ENCODE results near the gene MSX1. TPM values are rescaled to one million over a fixed set of nuclear protein-coding genes. Genes with fewer than 3 reads are reported as not detected.

The MSX1 gene
- total and polyA plus RNA-seq, 7 experiments from 2014 or later: not detected

GRCh38 chr4:4838936-4839810 lies 20.3 kb upstream of the MSX1 start:
- Mint-ChIP-seq H3K4me3 (no peak overlapping the region), H3K27me3 (peaks cover 0 to 48% (median 19%) of the 10 kb centered on the region in 5 donors), H3K27ac (no peak overlapping the region), H3K9me3 (peaks cover 2 to 24% (median 7%) of the 10 kb centered on the region in 11 donors), H3K36me3 (no peaks in the 10 kb centered on the region), H3K4me1 (peaks cover 0 to 5% (median 0%) of the 10 kb centered on the region in 7 donors)
- intact Hi-C loops (cut with micrococcal nuclease): no loop called here
- no peak for ATAC-seq
- no peaks in the 10 kb centered on the region for H3K27me3 ChIP-seq (ENCODE audit: control insufficient read depth in 2 of 2, insufficient read depth in 2 of 2, low read length in 2 of 2)
- H3K9me3 ChIP-seq (ENCODE audit: control insufficient read depth in 2 of 3, low read length in 3 of 3): no peaks in the 10 kb centered on the region
- no peak for DNase-seq
- ChIA-PET POLR2A (no interaction called here), CTCF (no interaction called here)
- no peaks in the 10 kb centered on the region for H3K4me1 ChIP-seq (ENCODE audit: control insufficient read depth in 2 of 2, insufficient read depth in 2 of 2, low read length in 2 of 2)
- no peaks in the 10 kb centered on the region for H3K36me3 ChIP-seq (ENCODE audit: control insufficient read depth in 2 of 3, insufficient read depth in 3 of 3, low read length in 3 of 3)
- H3K27ac ChIP-seq (ENCODE audit: low read depth, low read length): no peak overlapping the region
- no peak overlapping the region for H3K4me3 ChIP-seq (ENCODE audit: low read length)

DNA sequence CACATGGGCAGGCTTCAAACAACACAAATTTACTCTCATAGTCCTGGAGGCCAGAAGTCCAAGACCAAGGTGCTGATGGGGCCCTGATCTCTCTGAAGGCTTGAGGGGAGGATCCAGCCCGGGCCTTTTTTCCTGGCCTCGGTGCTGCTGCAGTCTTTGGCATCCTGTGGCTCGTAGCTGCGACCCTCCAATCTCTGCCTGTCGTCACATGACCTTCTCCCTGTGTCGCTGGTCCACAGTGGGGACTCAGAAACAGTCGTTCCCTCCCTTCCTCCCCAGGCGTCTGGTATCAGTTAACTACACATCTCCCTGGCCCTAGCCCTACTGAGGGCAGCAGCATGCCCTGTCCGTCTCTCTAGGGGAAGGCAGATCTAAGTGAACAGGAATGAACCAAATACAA lies 19.1 kb upstream of the MSX1 start:
- Mint-ChIP-seq H3K27me3 (peaks cover 0 to 58% (median 24%) of the 10 kb centered on the region in 5 donors), H3K9me3 (peaks cover 0 to 14% (median 7%) of the 10 kb centered on the region in 11 donors), H3K36me3 (no peaks in the 10 kb centered on the region), H3K4me1 (peaks cover 0 to 5% (median 0%) of the 10 kb centered on the region in 7 donors), H3K4me3 (no peak overlapping the region), H3K27ac (no peak overlapping the region)
- ATAC-seq: no peak
- no peak for DNase-seq
- CTCF ChIA-PET: no interaction called here
- Histone ChIP-seq H3K4me1 (ENCODE audit: control insufficient read depth in 2 of 2, insufficient read depth in 2 of 2, low read length in 2 of 2) (no peaks in the 10 kb centered on the region), H3K4me3 (ENCODE audit: low read length) (no peak overlapping the region), H3K27ac (ENCODE audit: low read depth, low read length) (no peak overlapping the region), H3K36me3 (ENCODE audit: control insufficient read depth in 2 of 3, insufficient read depth in 3 of 3, low read length in 3 of 3) (no peaks in the 10 kb centered on the region), H3K9me3 (ENCODE audit: control insufficient read depth in 2 of 3, low read length in 3 of 3) (no peaks in the 10 kb centered on the region), H3K27me3 (ENCODE audit: control insufficient read depth in 2 of 2, insufficient read depth in 2 of 2, low read length in 2 of 2) (no peaks in the 10 kb centered on the region)
- intact Hi-C loops (cut with micrococcal nuclease): no loop called here
- POLR2A ChIA-PET: no interaction called here

GRCh38 chr4:4841156-4841555 lies 18.3 kb upstream of the MSX1 start:
- intact Hi-C loops (cut with micrococcal nuclease): no loop called here
- no peak for DNase-seq
- Histone ChIP-seq H3K27me3 (ENCODE audit: control insufficient read depth in 2 of 2, insufficient read depth in 2 of 2, low read length in 2 of 2) (no peaks in the 10 kb centered on the region), H3K4me1 (ENCODE audit: control insufficient read depth in 2 of 2, insufficient read depth in 2 of 2, low read length in 2 of 2) (no peaks in the 10 kb centered on the region), H3K4me3 (ENCODE audit: low read length) (no peak overlapping the region), H3K36me3 (ENCODE audit: control insufficient read depth in 2 of 3, insufficient read depth in 3 of 3, low read length in 3 of 3) (no peaks in the 10 kb centered on the region), H3K9me3 (ENCODE audit: control insufficient read depth in 2 of 3, low read length in 3 of 3) (no peaks in the 10 kb centered on the region), H3K27ac (ENCODE audit: low read depth, low read length) (no peak overlapping the region)
- no peak overlapping the region for H3K4me3 Mint-ChIP-seq
- peaks cover 0 to 61% (median 31%) of the 10 kb centered on the region in 5 donors for H3K27me3 Mint-ChIP-seq
- ATAC-seq: no peak
- peaks cover 0 to 1% (median 0%) of the 10 kb centered on the region in 5 donors for H3K36me3 Mint-ChIP-seq
- no peak overlapping the region for H3K27ac Mint-ChIP-seq
- POLR2A ChIA-PET: no interaction called here
- CTCF ChIA-PET: no interaction called here
- peaks cover 0 to 13% (median 4%) of the 10 kb centered on the region in 11 donors for H3K9me3 Mint-ChIP-seq
- peaks cover 0 to 5% (median 0%) of the 10 kb centered on the region in 7 donors for H3K4me1 Mint-ChIP-seq

DNA sequence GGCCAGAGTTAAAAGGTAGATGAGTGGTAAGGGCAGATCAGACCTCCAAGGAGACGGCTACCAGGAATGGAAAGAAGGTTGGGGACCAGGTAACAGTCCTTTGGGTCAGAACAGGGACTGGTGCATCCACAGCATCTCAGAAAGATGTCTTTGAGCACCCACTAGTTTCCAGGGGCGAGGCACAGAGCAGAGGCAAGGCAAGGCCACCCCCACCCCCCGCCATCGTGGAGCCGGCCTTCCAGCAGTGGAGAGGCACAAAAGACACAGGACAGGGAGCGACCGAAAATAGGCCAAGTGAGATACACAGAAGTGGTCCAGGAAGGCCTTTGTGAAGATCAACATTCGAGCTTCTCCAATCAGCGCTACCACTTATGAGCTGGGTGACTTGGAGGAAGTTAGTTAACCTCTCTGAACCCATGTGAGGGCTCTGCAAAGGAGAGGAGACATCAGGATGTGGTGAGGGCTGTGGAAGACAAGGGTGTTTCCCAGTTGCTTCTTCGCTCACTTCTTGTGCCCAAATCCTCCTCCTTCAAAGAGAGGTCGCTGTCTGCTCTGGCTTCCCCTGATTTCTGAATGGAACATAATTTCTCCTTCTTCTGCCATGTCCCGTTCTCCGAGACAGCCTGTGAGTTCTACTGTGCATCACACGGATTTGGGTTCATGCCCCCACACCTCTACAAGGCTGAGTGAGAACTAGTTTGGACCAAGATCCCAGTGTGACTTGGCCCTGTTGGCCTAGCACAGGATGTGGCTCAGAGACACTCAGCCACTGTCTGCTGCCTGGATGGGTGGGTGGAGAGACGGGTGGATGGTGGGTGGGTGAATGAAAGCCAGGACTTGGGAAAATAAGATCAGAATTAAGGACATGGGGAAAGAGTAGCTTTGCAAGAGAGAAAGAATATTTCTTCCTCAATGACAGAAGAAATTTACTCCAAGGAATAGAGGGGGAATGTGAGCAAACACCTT lies 16.7 kb upstream of the MSX1 start:
- Histone ChIP-seq H3K4me3 (ENCODE audit: low read length) (no peak overlapping the region), H3K9me3 (ENCODE audit: control insufficient read depth in 2 of 3, low read length in 3 of 3) (no peaks in the 10 kb centered on the region), H3K27ac (ENCODE audit: low read depth, low read length) (no peak overlapping the region), H3K36me3 (ENCODE audit: control insufficient read depth in 2 of 3, insufficient read depth in 3 of 3, low read length in 3 of 3) (no peaks in the 10 kb centered on the region), H3K27me3 (ENCODE audit: control insufficient read depth in 2 of 2, insufficient read depth in 2 of 2, low read length in 2 of 2) (no peaks in the 10 kb centered on the region), H3K4me1 (ENCODE audit: control insufficient read depth in 2 of 2, insufficient read depth in 2 of 2, low read length in 2 of 2) (no peaks in the 10 kb centered on the region)
- Mint-ChIP-seq H3K9me3 (peaks cover 0 to 5% (median 0%) of the 10 kb centered on the region in 11 donors), H3K4me1 (peaks cover 0 to 5% (median 0%) of the 10 kb centered on the region in 7 donors), H3K4me3 (peak overlapping the region in 1 of 10 donors; percentile 20), H3K36me3 (peaks cover 0 to 3% (median 0%) of the 10 kb centered on the region in 5 donors), H3K27me3 (peaks cover 0 to 71% (median 32%) of the 10 kb centered on the region in 5 donors), H3K27ac (no peak overlapping the region)
- ChIA-PET CTCF (no interaction called here), POLR2A (no interaction called here)
- peak; percentile 36 for ATAC-seq
- DNase-seq: no peak
- intact Hi-C loops (cut with micrococcal nuclease): no loop called here

GRCh38 chr4:4843635-4844291 lies 15.7 kb upstream of the MSX1 start:
- no peak overlapping the region for H3K27ac Mint-ChIP-seq
- no peaks in the 10 kb centered on the region for H3K4me1 ChIP-seq (ENCODE audit: control insufficient read depth in 2 of 2, insufficient read depth in 2 of 2, low read length in 2 of 2)
- peaks cover 0 to 76% (median 37%) of the 10 kb centered on the region in 5 donors for H3K27me3 Mint-ChIP-seq
- H3K36me3 ChIP-seq (ENCODE audit: control insufficient read depth in 2 of 3, insufficient read depth in 3 of 3, low read length in 3 of 3): no peaks in the 10 kb centered on the region
- H3K4me3 Mint-ChIP-seq: no peak overlapping the region
- DNase-seq: no peak
- H3K27ac ChIP-seq (ENCODE audit: low read depth, low read length): no peak overlapping the region
- ATAC-seq: no peak
- H3K9me3 ChIP-seq (ENCODE audit: control insufficient read depth in 2 of 3, low read length in 3 of 3): no peaks in the 10 kb centered on the region
- no peak overlapping the region for H3K4me3 ChIP-seq (ENCODE audit: low read length)
- H3K27me3 ChIP-seq (ENCODE audit: control insufficient read depth in 2 of 2, insufficient read depth in 2 of 2, low read length in 2 of 2): no peaks in the 10 kb centered on the region
- ChIA-PET CTCF (no interaction called here), POLR2A (no interaction called here)
- intact Hi-C loops (cut with micrococcal nuclease): no loop called here
- peaks cover 0 to 3% (median 0%) of the 10 kb centered on the region in 11 donors for H3K9me3 Mint-ChIP-seq
- H3K36me3 Mint-ChIP-seq: peaks cover 0 to 3% (median 0%) of the 10 kb centered on the region in 5 donors
- H3K4me1 Mint-ChIP-seq: peaks cover 0 to 5% (median 0%) of the 10 kb centered on the region in 7 donors

DNA sequence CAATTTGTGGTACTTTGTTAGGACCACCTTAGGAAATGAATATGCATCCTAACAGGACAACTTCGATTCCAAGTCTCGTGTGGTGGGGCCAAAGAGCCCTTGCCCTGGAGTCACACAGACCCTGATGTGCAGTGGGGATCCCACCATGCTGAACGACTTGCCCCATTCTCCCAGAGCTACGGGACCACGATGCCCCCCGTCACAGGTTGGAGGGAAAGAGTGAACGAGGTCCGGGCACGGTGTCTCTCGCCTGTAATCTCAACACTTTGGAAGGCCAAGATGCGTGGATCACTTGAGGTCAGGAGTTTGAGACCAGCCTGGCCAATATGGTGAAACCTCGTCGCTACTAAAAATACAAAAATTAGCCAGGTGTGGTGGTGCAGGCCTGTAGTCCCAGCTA lies 14.4 kb upstream of the MSX1 start:
- Mint-ChIP-seq H3K27me3 (peaks cover 0 to 80% (median 38%) of the 10 kb centered on the region in 5 donors), H3K4me1 (peaks cover 0 to 5% (median 0%) of the 10 kb centered on the region in 7 donors), H3K36me3 (peaks cover 0 to 3% (median 0%) of the 10 kb centered on the region in 5 donors), H3K27ac (no peak overlapping the region), H3K4me3 (no peak overlapping the region), H3K9me3 (peaks cover 0 to 3% (median 0%) of the 10 kb centered on the region in 11 donors)
- no peaks in the 10 kb centered on the region for H3K9me3 ChIP-seq (ENCODE audit: control insufficient read depth in 2 of 3, low read length in 3 of 3)
- H3K4me1 ChIP-seq (ENCODE audit: control insufficient read depth in 2 of 2, insufficient read depth in 2 of 2, low read length in 2 of 2): no peaks in the 10 kb centered on the region
- no peak overlapping the region for H3K27ac ChIP-seq (ENCODE audit: low read depth, low read length)
- H3K27me3 ChIP-seq (ENCODE audit: control insufficient read depth in 2 of 2, insufficient read depth in 2 of 2, low read length in 2 of 2): no peaks in the 10 kb centered on the region
- H3K4me3 ChIP-seq (ENCODE audit: low read length): no peak overlapping the region
- DNase-seq (no peak), ATAC-seq (no peak)
- ChIA-PET CTCF (no interaction called here), POLR2A (no interaction called here)
- intact Hi-C loops (cut with micrococcal nuclease): no loop called here
- H3K36me3 ChIP-seq (ENCODE audit: control insufficient read depth in 2 of 3, insufficient read depth in 3 of 3, low read length in 3 of 3): no peaks in the 10 kb centered on the region
